Neural cell (in vitro differentiated cells): Measurements from ENCODE around the gene AGPAT1. TPM values are rescaled to one million over a fixed set of nuclear protein-coding genes. Genes with fewer than 3 reads are reported as not detected.

Source experiments
- H2AFZ ChIP-seq: fragments of 200-600, 300-800 bp; sonication (generic), shearing (Covaris generic); 2 replicates; pipeline ENCODE4 v1.6.0; 2014; ENCODE audit warnings: low read depth, mild to moderate bottlenecking, antibody characterized with exemption, low read length, moderate library complexity
- H3F3A ChIP-seq: fragments of 200-600 bp; shearing (Covaris generic); 2 replicates; pipeline ENCODE4 v1.6.1; 2016; ENCODE audit warnings: mild to moderate bottlenecking, moderate library complexity, mixed read lengths, antibody characterized with exemption, low read length; ENCODE audit not compliant: insufficient read depth, poor library complexity, severe bottlenecking
- H3K27ac ChIP-seq: fragments of 200-600, 300-800 bp; sonication (generic), shearing (Covaris generic); 2 replicates; pipeline ENCODE4 v1.5.1; 2014; ENCODE audit warnings: mild to moderate bottlenecking, low read length, moderate library complexity
- H3K27me3 ChIP-seq: fragments of 300-800, 200-600 bp; sonication (generic), shearing (Covaris generic); 2 replicates; pipeline ENCODE4 v1.6.0; 2014; ENCODE audit warnings: mild to moderate bottlenecking, low read depth, low read length, moderate library complexity; ENCODE audit not compliant: insufficient read depth
- H3K36me3 ChIP-seq: fragments of 300-800, 200-600 bp; sonication (generic), shearing (Covaris generic); 2 replicates; pipeline ENCODE4 v1.5.1; 2014; ENCODE audit warnings: mild to moderate bottlenecking, antibody characterized with exemption, low read length, moderate library complexity; ENCODE audit not compliant: insufficient read depth
- H3K4me2 ChIP-seq: fragments of 300-800, 200-600 bp; sonication (generic), shearing (Covaris generic); 2 replicates; pipeline ENCODE4 v1.6.0; 2014; ENCODE audit warnings: mild to moderate bottlenecking, low read length
- H3K4me3 ChIP-seq: fragments of 300-800, 200-600 bp; sonication (generic), shearing (Covaris generic); 2 replicates; pipeline ENCODE4 v1.5.1; 2014; ENCODE audit warnings: mild to moderate bottlenecking, low read length, moderate library complexity
- H3K79me2 ChIP-seq: fragments of 200-600 bp; shearing (Covaris generic); replicated peaks from 2 replicates; pipeline ENCODE4 v1.6.0; 2014; ENCODE audit warnings: mild to moderate bottlenecking, low read length, moderate library complexity; ENCODE audit not compliant: insufficient read depth
- H3K9ac ChIP-seq: fragments of 300-800, 200-600 bp; sonication (generic), shearing (Covaris generic); 2 replicates; pipeline ENCODE4 v1.6.1; 2016; ENCODE audit warnings: mild to moderate bottlenecking, low read length, mixed read lengths
- H3K9me2 ChIP-seq: fragments of 200-600 bp; shearing (Covaris generic); 2 replicates; pipeline ENCODE4 v1.6.1; 2016; ENCODE audit warnings: mild to moderate bottlenecking, low read length, mixed read lengths; ENCODE audit not compliant: insufficient read depth
- H3K9me3 ChIP-seq: fragments of 200-600, 300-800 bp; sonication (generic), shearing (Covaris generic); 2 replicates; pipeline ENCODE4 v1.6.1; 2016; ENCODE audit warnings: mild to moderate bottlenecking, mixed run types, low read length, moderate library complexity, mixed read lengths
- H4K20me1 ChIP-seq: fragments of 200-600 bp; shearing (Covaris generic); 2 replicates; pipeline ENCODE4 v1.6.1; 2016; ENCODE audit warnings: mild to moderate bottlenecking, mixed run types; ENCODE audit not compliant: insufficient read depth
- CTCF ChIP-seq: fragments of 450-650 bp; IDR thresholded peaks from 2 replicates; pipeline ENCODE4 v1.5.1; 2014; ENCODE audit warnings: antibody characterized with exemption, mild to moderate bottlenecking, moderate library complexity; ENCODE audit not compliant: poor library complexity, severe bottlenecking
- EP300 ChIP-seq: fragments of 450-650 bp; conservative IDR thresholded peaks from 2 replicates; pipeline ENCODE4 v1.6.1; 2014; ENCODE audit warnings: antibody characterized with exemption, mild to moderate bottlenecking, moderate library complexity; ENCODE audit not compliant: poor library complexity, severe bottlenecking
- EZH2 ChIP-seq: fragments of 200-600, 300-800 bp; shearing (Covaris generic), sonication (generic); IDR thresholded peaks from 2 replicates; pipeline ENCODE4 v1.6.1; 2014; ENCODE audit warnings: antibody characterized with exemption, low read length, borderline replicate concordance, mild to moderate bottlenecking; ENCODE audit not compliant: insufficient read depth, poor library complexity, severe bottlenecking
- RAD21 ChIP-seq: fragments of 450-650 bp; conservative IDR thresholded peaks from 2 replicates; pipeline ENCODE4 v1.6.1; 2014; ENCODE audit warnings: antibody characterized with exemption, mild to moderate bottlenecking, moderate library complexity
- SMC3 ChIP-seq: fragments of 450-650 bp; conservative IDR thresholded peaks from 2 replicates; pipeline ENCODE4 v1.6.1; 2014; ENCODE audit warnings: antibody characterized with exemption, mild to moderate bottlenecking, moderate library complexity; ENCODE audit not compliant: poor library complexity
- TAF1 ChIP-seq: IDR thresholded peaks from 2 replicates; pipeline ENCODE4 v1.6.1; 2012; ENCODE audit warnings: low read depth
- polyA plus RNA-seq: library from polyadenylated mRNA; depleted of rRNA; stranded (reverse); fragments of >200 nt; gene quantifications from 2 replicates; pipeline ENCODE4 v1.2.3, GENCODE V29; 2014
- small RNA-seq, 3 experiments: library from RNA; depleted of rRNA; stranded (forward); fragments of <200 nt; gene quantifications; one replicate each; pipeline ENCODE3, GENCODE V24; 2012

AGPAT1 gene
- polyA plus RNA-seq, 1 donor from 2014 or later, result 24.7 TPM

GRCh38 chr6:32118782-32119628, 56.9 kb downstream of the AGPAT1 start:
- no peaks in the 10 kb centered on the region for H3F3A ChIP-seq
- no peaks in the 10 kb centered on the region for H3K9me2 ChIP-seq
- no peak overlapping the region for H2AFZ ChIP-seq
- H3K27me3 ChIP-seq, result no peaks in the 10 kb centered on the region
- no peak overlapping the region for H3K27ac ChIP-seq
- TF ChIP-seq SMC3 (peak; percentile 90), EP300 (no peak), TAF1 (no peak), EZH2 (no peak), RAD21 (peak; percentile 90), CTCF (peak; percentile 91)
- no peaks in the 10 kb centered on the region for H3K79me2 ChIP-seq
- H3K4me3 ChIP-seq, result no peak overlapping the region
- no peaks in the 10 kb centered on the region for H4K20me1 ChIP-seq
- no peak overlapping the region for H3K4me2 ChIP-seq
- no peak overlapping the region for H3K9ac ChIP-seq
- no peaks in the 10 kb centered on the region for H3K36me3 ChIP-seq
- H3K9me3 ChIP-seq, result no peaks in the 10 kb centered on the region

Small RNA genes lying within 50 kb of the gene (small RNA-seq; reads per million reads assigned to genes)
- gene AL662884.1 (0 reads per million in 3 experiments), gene MIR6833 (0 to 1.2 (median 0.03) reads per million in 3 experiments)

Other genes with a start within 250 kb of the AGPAT1 start
- gene C2, start 248.4 kb downstream of the AGPAT1 start, polyA plus RNA-seq, result 1.2 and 1.5 TPM in 2 replicates
- 0.97 TPM in 1 of 2 replicates, not detected in the other for gene CFB, start 230.0 kb downstream of the AGPAT1 start, polyA plus RNA-seq
- gene NELFE, start 217.1 kb downstream of the AGPAT1 start, polyA plus RNA-seq, result 103 and 117 TPM in 2 replicates
- 48.2 and 51.7 TPM in 2 replicates for gene SKIC2, start 216.9 kb downstream of the AGPAT1 start, polyA plus RNA-seq
- gene DXO, start 203.9 kb downstream of the AGPAT1 start, polyA plus RNA-seq, result 20.0 and 29.2 TPM in 2 replicates
- 4.4 and 7.2 TPM in 2 replicates for gene C4A, start 194.0 kb downstream of the AGPAT1 start, polyA plus RNA-seq
- gene C4B, start 161.3 kb downstream of the AGPAT1 start, polyA plus RNA-seq, result 4.4 and 4.6 TPM in 2 replicates
- gene CYP21A2, start 137.7 kb downstream of the AGPAT1 start, polyA plus RNA-seq, result 1.9 and 4.5 TPM in 2 replicates
- 3.3 and 3.6 TPM in 2 replicates for gene TNXB, start 66.7 kb downstream of the AGPAT1 start, polyA plus RNA-seq
- gene ATF6B, start 47.8 kb downstream of the AGPAT1 start, polyA plus RNA-seq, result 44.3 and 49.3 TPM in 2 replicates
- 8.6 and 10.9 TPM in 2 replicates for gene FKBPL, start 45.8 kb downstream of the AGPAT1 start, polyA plus RNA-seq
- 0.22 TPM in 1 of 2 replicates, not detected in the other for gene PRRT1, start 24.1 kb downstream of the AGPAT1 start, polyA plus RNA-seq
- 53.5 and 330 TPM in 2 replicates for gene PPT2, start 21.9 kb downstream of the AGPAT1 start, polyA plus RNA-seq
- gene EGFL8, start 11.5 kb downstream of the AGPAT1 start, polyA plus RNA-seq, result 22.1 and 22.4 TPM in 2 replicates
- 342 and 369 TPM in 2 replicates for gene RNF5, start 2.3 kb upstream of the AGPAT1 start, polyA plus RNA-seq
- 7.2 and 7.5 TPM in 2 replicates for gene AGER, start 8.2 kb upstream of the AGPAT1 start, polyA plus RNA-seq
- 53.2 and 78.7 TPM in 2 replicates for gene PBX2, start 14.1 kb upstream of the AGPAT1 start, polyA plus RNA-seq
- 0.88 and 1.2 TPM in 2 replicates for gene GPSM3, start 16.6 kb upstream of the AGPAT1 start, polyA plus RNA-seq
- gene NOTCH4, start 48.0 kb upstream of the AGPAT1 start, polyA plus RNA-seq, result 5.5 and 5.7 TPM in 2 replicates
- gene TSBP1, start 195.8 kb upstream of the AGPAT1 start, polyA plus RNA-seq, result not detected in 2 replicates
- gene BTNL2, start 231.1 kb upstream of the AGPAT1 start, polyA plus RNA-seq, result not detected in 2 replicates